LNCaP clone FGC (cell line): ENCODE results near the gene PAPOLA.

Experiments
- DNase-seq: peaks from one replicate; pipeline ENCODE4 v3.0.0-alpha.2; 2011; ENCODE audit warnings: low read depth
- H3K4me3 ChIP-seq: 2 replicates; pipeline ENCODE4 v1.5.1; 2011; ENCODE audit warnings: mild to moderate bottlenecking, low read depth, low read length, control low read depth
- TF ChIP-seq, protein P1 (sequence below): IDR thresholded peaks from 2 replicates; pipeline ENCODE4 v1.5.1; 2012; ENCODE audit warnings: mild to moderate bottlenecking; ENCODE audit not compliant: control insufficient read depth, insufficient read depth; ENCODE audit errors: extremely low read depth

Gene PAPOLA

GRCh38 chr14:96573473-96574100 is 71.4 kb downstream of the PAPOLA start:
- DNase-seq = no peak
- H3K4me3 ChIP-seq = no peak overlapping the region
- TF ChIP-seq, protein P1, sequence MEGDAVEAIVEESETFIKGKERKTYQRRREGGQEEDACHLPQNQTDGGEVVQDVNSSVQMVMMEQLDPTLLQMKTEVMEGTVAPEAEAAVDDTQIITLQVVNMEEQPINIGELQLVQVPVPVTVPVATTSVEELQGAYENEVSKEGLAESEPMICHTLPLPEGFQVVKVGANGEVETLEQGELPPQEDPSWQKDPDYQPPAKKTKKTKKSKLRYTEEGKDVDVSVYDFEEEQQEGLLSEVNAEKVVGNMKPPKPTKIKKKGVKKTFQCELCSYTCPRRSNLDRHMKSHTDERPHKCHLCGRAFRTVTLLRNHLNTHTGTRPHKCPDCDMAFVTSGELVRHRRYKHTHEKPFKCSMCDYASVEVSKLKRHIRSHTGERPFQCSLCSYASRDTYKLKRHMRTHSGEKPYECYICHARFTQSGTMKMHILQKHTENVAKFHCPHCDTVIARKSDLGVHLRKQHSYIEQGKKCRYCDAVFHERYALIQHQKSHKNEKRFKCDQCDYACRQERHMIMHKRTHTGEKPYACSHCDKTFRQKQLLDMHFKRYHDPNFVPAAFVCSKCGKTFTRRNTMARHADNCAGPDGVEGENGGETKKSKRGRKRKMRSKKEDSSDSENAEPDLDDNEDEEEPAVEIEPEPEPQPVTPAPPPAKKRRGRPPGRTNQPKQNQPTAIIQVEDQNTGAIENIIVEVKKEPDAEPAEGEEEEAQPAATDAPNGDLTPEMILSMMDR = no peak

GRCh38 chr14:96574171-96574632 is 72.0 kb downstream of the PAPOLA start:
- H3K4me3 ChIP-seq = no peak overlapping the region
- TF ChIP-seq, protein P1 = no peak
- no peak for DNase-seq

DNA sequence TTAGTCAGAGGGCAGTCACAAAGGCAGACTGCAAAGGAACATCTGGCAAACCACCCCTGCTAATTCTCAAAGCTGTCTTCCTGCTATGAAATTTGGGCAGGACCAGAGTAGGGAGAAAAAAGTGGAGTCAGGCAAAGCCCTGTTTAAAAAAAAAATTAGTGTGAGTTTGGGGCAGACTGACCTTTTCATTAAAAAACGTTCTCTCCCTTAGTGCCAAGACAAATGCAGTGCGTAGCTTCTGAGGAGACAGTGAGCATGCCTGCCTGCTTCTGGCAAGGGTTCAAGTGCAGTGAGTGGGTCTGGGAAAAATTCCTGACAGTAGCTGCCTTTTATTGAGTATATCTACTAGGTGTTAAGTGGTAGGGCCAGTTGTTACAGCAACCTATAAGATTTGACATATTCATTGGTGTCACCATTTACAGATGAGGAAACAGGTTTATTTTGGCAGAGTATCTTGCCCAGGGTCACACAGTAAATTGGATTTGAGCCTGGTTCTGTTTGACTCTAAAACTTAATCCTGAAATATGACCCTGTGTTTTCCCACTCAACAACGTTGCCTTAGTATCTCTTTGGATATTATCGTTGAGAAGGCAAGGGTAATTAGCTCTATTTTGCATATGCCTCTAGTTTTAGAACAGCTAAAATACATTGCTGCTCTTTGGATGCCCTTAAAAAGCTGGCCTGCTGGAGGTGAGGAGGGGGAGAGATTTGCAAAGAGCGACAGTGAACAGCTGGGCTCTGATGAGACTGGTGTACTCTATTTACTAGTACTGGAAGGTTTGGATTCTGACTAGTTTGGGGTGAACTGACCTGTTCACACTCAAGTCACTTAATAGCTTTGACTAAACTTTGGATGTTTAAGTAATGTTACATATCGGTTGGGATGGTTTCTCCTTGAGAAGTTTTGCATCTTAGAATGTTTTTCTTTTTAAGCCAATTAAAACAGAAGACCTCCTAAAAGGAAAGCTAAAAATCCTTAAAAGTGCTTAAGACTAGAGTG is 72.8 kb downstream of the PAPOLA start:
- peak; percentile 96 for DNase-seq
- TF ChIP-seq, protein P1 = no peak

GRCh38 chr14:96576359-96576758 is 74.2 kb downstream of the PAPOLA start:
- H3K4me3 ChIP-seq = no peak overlapping the region
- TF ChIP-seq, protein P1 = no peak
- no peak for DNase-seq

More for the DNA sequence above, 72.8 kb downstream of the PAPOLA start:
- no peak overlapping the region for H3K4me3 ChIP-seq

- no peak for DNase-seq
- TF ChIP-seq, protein P1 = no peak
- no peak overlapping the region for H3K4me3 ChIP-seq
These were observed 74.8 kb downstream of the PAPOLA start for GRCh38 chr14:96576937-96577336.

- DNase-seq = no peak
- TF ChIP-seq, protein P1 = no peak
- no peak overlapping the region for H3K4me3 ChIP-seq
These were observed 76.4 kb downstream of the PAPOLA start for GRCh38 chr14:96578619-96579018.
